GM18868 (cell line): ENCODE measurements around the gene NSMF.
"Not testable (repeated sequence)": the region's sequence is repeated elsewhere in the genome, so short reads cannot be mapped to it uniquely, and the experiment has no call there.

ENCODE experiments used
- ATAC-seq: cut with Tn5 transposase; IDR thresholded peaks from one replicate; pipeline ENCODE4 v1.9.1; 2021; ENCODE audit warnings: mild to moderate bottlenecking, moderate library complexity; ENCODE audit not compliant: unreplicated experiment

The NSMF gene

GRCh38 chr9:137459601-137460362 is 648 bp upstream of the NSMF start:
- no peak for ATAC-seq

- peak; percentile 6 for ATAC-seq
These were observed 661 bp downstream of the NSMF start for GRCh38 chr9:137458194-137459151.

- no peak for ATAC-seq
These were observed 1.5 kb downstream of the NSMF start for GRCh38 chr9:137457406-137458193.

GRCh38 chr9:137456864-137457405 is 2.2 kb downstream of the NSMF start:
- ATAC-seq, result no peak

- ATAC-seq, result no peak
These were observed 2.9 kb downstream of the NSMF start for GRCh38 chr9:137456061-137456863.

- ATAC-seq, result no peak
These were observed 3.7 kb downstream of the NSMF start for GRCh38 chr9:137455359-137455991.

- no peak for ATAC-seq
These were observed 4.4 kb downstream of the NSMF start for GRCh38 chr9:137454597-137455358.

GRCh38 chr9:137454145-137454596 is 5.0 kb downstream of the NSMF start:
- ATAC-seq, result no peak

- no peak for ATAC-seq
These were observed 5.5 kb downstream of the NSMF start for GRCh38 chr9:137453643-137454081.

GRCh38 chr9:137452761-137453642 is 6.1 kb downstream of the NSMF start:
- no peak for ATAC-seq

GRCh38 chr9:137452006-137452760 is 7.0 kb downstream of the NSMF start:
- ATAC-seq, result no peak

GRCh38 chr9:137451264-137452005 is 7.7 kb downstream of the NSMF start:
- not testable (repeated sequence) for ATAC-seq

- ATAC-seq, result not testable (repeated sequence)
These were observed 8.5 kb downstream of the NSMF start for GRCh38 chr9:137450539-137451222.

GRCh38 chr9:137449931-137450538 is 9.1 kb downstream of the NSMF start:
- no peak for ATAC-seq
